ENCODE results near the gene WBP2.

The WBP2 gene

DNA sequence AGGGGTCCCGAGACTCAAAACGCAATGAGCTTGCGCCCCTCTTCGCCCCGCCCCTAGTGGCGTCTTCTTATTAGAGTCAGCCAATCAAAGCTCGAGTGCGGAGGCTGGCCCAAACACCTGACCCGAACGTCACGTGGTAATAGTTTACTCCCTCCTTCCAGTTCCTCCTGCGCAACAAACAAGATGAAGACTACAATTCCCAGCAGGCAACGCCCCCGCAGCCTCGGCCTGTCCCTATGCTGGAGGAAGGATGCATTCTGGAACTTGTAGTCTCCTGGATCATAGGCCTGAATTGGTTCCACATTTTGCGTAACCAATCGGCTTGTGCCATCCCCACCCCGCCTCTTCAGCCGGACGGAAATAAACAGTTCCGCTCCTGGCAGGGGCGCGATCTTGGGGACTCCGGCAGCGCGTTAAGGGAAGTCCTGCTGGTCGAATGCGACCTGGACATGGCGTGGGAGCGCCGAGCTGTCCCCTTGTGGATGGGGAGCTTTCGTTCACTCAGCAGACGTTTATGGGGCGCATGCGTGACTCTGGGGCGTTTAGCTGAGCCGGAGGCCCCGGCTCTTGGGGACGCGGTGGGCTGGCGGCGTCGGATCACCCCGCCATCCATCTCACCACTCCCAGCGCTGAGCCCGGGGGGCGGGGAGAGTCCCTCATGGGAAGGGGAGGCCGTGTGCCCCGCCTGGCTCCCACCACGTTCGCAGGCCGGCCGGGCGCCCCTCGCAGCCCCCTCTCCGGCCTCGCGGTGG lies at the start of gene WBP2:
Gene WBP2, minus strand, starts transcription at position 26 of the 752 bp plus-strand sequence. CDS start 38 bp downstream, outside the sequence.
- TF ChIP-seq, protein P1, sequence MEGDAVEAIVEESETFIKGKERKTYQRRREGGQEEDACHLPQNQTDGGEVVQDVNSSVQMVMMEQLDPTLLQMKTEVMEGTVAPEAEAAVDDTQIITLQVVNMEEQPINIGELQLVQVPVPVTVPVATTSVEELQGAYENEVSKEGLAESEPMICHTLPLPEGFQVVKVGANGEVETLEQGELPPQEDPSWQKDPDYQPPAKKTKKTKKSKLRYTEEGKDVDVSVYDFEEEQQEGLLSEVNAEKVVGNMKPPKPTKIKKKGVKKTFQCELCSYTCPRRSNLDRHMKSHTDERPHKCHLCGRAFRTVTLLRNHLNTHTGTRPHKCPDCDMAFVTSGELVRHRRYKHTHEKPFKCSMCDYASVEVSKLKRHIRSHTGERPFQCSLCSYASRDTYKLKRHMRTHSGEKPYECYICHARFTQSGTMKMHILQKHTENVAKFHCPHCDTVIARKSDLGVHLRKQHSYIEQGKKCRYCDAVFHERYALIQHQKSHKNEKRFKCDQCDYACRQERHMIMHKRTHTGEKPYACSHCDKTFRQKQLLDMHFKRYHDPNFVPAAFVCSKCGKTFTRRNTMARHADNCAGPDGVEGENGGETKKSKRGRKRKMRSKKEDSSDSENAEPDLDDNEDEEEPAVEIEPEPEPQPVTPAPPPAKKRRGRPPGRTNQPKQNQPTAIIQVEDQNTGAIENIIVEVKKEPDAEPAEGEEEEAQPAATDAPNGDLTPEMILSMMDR (conservative IDR thresholded peaks at IDR 0.05; ENCODE audit: control insufficient read depth, insufficient read depth, low read depth, low read length): no peak
- H3K4me3 ChIP-seq (ENCODE audit: control insufficient read depth, low read depth, low read length): peak within 1 kb of the TSS; percentile 92

DNA sequence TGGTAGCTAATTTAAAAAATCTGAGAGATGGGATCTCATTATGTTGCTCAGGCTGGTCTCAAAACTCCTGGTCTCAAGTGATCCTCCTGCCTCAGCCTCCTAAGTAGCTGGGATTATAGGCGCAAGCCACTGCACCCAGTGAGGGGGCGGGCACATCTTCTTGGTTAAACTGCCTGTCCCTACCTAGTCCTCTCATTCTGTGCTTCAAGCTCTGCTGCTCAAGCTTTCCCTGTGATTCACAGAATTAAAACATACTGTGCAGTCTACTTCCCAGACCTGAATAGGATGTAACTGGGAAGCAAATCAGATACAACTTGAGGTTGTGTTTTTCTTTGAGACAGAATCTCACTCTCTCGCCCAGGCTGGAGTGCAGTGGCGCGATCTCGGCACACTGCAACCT lies 47.3 kb upstream of the WBP2 start:
- TF ChIP-seq, protein P1 (conservative IDR thresholded peaks at IDR 0.05; ENCODE audit: control insufficient read depth, insufficient read depth, low read depth, low read length): no peak
- H3K4me3 ChIP-seq (ENCODE audit: control insufficient read depth, low read depth, low read length): no peak overlapping the region
- DNase-seq (ENCODE audit: low read depth): no peak

More for the DNA sequence above, at the start of gene WBP2:
- DNase-seq (ENCODE audit: low read depth): peak; percentile 100

DNA sequence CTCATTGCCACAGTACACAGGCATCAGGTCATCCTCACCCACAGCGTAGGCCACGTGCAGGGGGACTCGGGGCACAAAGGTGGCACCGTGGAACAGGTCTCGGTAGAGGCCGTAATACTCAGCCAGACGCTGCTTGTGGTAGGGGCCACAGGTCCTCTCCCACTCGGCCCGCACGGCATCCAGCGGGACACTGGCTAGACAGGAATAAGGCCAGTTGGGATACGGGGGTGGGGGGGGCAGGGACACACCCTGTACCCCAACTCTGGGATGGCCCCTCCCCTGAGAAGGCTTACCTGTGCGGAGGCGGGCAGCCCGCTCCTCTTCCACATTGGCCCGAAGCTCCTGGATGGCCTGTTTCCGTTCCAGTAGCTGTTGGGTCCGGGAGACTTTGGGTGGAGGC lies 46.6 kb upstream of the WBP2 start:
- DNase-seq (ENCODE audit: low read depth): no peak
- H3K4me3 ChIP-seq (ENCODE audit: control insufficient read depth, low read depth, low read length): no peak overlapping the region
- TF ChIP-seq, protein P1 (conservative IDR thresholded peaks at IDR 0.05; ENCODE audit: control insufficient read depth, insufficient read depth, low read depth, low read length): no peak

DNA sequence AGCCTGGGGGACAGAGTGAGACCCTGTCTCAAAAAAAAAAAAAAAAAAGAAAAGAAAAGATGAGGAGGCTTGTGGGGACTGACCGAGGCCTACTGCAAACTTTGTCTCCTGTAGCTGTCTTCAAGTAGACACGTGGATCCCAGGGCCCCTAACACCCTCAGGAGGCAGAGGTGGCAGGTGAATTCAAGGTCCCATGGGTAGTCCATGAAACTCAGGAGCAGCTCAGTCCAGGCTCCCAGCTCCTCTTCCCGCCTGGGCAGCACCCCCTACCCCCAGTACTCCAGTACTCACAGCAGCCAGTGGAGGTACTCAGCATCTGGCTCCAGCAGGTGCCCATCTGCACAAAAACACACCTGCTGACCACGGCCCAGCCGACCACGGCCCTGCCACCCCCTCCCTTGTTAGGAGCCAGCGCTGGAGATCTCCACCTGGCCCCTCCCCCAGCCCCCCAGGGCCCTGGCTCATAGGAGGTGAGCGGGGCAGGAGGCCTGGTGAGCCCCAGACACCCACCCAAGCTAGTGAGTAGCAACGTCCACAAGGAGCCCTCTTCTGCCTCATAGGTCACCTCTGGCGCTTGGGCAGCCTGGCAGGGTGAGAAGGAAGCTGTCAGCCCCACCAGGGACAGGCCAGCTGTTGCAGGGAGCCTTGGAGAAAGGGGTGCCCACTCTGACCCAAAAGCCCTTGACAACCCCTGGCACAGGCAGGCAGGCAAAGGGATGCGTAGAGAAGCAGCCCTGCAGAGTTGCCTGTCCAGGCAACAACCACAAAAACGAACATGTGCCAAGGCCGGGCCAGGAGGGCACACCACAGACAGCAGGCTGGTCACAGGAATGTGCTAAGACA lies 45.8 kb upstream of the WBP2 start:
- DNase-seq (ENCODE audit: low read depth): no peak
- no peak overlapping the region for H3K4me3 ChIP-seq (ENCODE audit: control insufficient read depth, low read depth, low read length)
- TF ChIP-seq, protein P1 (conservative IDR thresholded peaks at IDR 0.05; ENCODE audit: control insufficient read depth, insufficient read depth, low read depth, low read length): no peak

DNA sequence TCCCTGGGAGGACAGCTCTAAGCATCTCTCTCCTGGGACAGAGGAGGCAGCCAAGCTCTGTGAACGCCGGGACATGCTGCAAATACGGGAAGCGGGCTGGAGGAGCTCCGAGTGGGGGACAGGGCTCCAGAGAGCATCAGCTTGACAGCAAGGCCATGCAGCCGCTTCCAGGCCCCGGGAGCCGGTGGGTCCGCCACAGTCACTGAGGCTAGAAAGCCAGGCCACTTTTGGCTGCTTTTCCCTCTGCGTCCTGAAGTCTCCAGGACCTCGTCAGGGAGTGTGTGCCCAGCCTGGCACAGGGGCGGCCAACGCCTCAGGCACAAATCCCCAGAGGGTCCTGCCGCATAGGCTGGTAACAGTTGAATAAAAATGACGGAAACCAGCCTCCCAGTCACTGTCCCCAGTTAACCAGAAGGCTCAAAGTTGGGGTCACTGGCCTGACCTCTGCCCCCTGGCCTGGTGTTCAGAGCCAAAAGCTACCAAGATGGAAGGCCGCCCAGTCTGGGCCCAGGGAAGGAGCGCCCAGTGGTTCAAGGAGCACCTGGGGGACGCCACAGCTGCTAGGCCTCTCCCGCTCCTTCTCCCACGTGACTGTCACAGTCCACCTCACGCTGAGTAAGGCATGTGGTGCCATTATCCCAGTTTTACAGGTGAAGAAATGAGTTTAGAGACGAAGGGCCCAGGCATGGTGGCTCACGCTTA lies 44.8 kb upstream of the WBP2 start:
- DNase-seq (ENCODE audit: low read depth): no peak
- H3K4me3 ChIP-seq (ENCODE audit: control insufficient read depth, low read depth, low read length): no peak overlapping the region
- TF ChIP-seq, protein P1 (conservative IDR thresholded peaks at IDR 0.05; ENCODE audit: control insufficient read depth, insufficient read depth, low read depth, low read length): no peak

DNA sequence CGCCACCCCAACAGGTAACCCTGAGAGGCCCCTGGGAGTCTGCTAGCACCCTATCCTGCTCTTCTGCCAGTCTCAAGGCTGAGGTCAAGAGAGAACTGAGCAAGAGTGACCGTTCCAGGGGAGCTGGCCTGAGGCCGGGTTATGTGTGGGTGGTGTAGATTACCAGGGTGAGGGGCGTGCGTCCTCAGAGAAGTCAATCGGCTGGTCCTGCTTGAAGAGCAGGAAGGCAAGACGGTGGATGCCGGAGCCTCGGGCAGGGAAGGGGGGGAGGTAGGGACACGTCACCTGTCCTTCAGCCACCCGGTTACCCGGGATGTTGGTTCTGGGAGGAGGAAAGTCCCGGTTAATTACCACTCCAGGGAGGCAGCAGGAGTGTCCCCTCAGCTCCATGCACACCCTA lies 44.2 kb upstream of the WBP2 start:
- H3K4me3 ChIP-seq (ENCODE audit: control insufficient read depth, low read depth, low read length): no peak overlapping the region
- DNase-seq (ENCODE audit: low read depth): no peak
- TF ChIP-seq, protein P1 (conservative IDR thresholded peaks at IDR 0.05; ENCODE audit: control insufficient read depth, insufficient read depth, low read depth, low read length): no peak
